Ammon's horn (tissue), 1 donor: ENCODE results near the gene DNAAF8.
A peak's percentile ranks its signal among the peaks of the same experiment; 100 is the strongest.

Experiments
- DNase-seq: peaks from one replicate; pipeline ENCODE4 v3.0.0-alpha.2; 2016; ENCODE audit warnings: low spot score

DNAAF8 gene

DNA sequence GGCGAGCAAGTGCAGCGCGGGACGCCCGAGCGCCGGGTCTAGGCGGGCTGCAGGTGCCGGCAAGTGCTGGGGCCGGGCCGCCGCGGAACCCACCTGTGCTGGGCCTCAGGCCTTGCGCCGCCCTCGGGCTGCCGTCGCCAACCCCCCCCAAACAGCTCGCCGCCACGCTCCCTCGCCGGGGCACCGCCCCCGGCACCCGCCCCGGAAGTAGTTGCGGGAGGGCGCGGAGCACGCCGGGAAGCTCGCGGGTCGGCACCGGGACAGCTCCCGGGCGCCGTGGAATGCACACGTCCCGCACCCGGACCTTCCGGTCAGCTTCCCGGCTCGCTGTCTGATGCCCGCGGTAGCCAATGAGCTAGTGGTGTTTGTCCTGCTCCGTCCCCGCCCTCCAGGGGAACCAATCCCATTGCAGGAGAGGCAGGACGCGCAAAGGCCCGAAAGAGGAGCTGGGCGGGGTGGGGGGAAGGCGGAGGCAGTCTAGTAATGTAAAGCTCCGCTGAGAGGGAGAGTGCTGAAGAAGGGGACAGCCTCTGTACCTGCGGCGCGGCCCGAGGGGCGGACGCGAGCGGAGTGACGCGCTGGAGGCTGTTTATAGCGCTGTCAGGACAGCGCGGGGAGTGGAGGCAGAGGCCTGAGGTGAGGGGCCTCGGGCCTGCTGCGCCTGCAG, at the start of gene DNAAF8, which contains the start of gene ANKS3:
Gene DNAAF8 (plus strand): TSS at position 475 of the 667 bp plus-strand sequence. CDS start 1,978 bp downstream, outside the sequence.
Gene ANKS3 (minus strand): TSS at position 209 of the 667 bp plus-strand sequence. CDS start 4,122 bp downstream, outside the sequence.
- DNase-seq, result peak; percentile 99

DNA sequence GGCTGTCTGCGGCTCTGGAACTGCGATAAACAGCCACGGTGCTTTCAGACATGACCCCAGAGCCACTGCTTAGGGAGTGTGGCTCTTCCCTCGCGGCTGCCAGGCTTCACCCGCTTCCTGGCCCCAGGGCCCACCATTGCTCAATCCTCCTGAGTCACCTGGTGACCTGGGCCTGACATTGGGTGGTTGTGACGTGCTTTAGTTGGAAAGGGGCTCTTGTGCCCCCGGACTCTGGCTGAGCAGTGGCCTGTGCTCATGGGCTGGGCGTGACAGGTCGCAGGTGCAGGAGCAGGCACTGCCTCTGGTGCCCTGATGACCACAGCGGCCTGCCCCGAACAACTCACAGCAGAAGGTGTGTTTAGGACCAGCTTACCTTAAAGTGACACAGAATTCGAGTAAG, 49.6 kb upstream of the DNAAF8 start:
- DNase-seq, result no peak

DNA sequence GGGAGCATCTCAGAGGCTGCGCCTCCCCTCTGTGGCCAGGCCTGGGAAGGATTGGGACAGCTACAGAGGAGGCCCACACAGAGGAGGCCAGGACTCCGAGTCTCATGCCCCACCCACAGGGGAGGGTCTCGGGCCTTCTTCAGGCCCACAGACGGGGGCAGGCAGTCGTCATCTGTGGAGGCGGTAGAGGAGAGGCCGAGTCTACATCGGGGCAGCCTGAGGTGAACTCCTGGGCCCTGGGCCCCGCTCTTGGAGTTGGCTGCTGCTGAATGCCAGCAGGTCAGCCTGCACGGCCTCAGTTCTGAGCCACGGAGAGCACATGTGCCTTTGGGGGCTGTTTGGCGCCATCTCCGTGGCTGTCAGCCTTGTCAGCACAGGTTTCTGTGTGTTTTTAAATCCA, 49.0 kb upstream of the DNAAF8 start:
- DNase-seq, result no peak

DNA sequence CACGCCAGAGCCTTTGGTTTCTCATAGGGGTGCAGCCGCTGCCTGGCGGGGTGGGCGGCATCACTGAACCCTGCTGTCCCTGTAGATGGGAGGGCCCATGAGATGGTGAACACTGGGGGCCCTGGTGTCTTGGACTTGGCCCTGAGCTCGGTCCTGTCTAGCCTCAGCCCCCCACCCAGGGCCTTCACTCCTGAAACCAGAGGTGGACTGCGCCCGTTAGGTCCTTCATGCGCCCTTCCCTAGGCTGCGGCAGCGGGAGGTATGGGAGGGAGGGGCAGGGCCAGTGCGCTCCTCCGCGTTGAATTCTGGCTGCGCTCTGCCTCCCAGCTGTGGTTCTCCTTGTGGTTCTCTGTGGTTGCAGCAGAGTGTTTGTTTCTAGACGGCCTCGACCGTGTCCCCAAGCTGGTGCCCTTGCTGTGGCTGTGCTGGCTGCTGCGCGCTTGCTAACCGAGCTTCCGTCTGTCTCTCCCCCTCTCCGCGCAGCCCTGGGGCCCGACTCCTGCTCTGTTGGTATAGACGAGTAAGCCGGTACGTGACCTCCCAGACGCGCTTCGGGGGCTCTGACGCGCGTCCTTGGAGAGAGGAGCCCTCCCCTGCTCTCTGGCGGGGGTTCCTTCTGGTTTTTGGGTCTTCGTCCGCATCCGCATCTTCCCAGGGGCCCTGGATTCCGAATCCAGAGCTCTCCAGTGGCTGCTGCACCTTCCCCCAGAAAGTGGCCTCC, 48.4 kb upstream of the DNAAF8 start:
- DNase-seq, result no peak

DNA sequence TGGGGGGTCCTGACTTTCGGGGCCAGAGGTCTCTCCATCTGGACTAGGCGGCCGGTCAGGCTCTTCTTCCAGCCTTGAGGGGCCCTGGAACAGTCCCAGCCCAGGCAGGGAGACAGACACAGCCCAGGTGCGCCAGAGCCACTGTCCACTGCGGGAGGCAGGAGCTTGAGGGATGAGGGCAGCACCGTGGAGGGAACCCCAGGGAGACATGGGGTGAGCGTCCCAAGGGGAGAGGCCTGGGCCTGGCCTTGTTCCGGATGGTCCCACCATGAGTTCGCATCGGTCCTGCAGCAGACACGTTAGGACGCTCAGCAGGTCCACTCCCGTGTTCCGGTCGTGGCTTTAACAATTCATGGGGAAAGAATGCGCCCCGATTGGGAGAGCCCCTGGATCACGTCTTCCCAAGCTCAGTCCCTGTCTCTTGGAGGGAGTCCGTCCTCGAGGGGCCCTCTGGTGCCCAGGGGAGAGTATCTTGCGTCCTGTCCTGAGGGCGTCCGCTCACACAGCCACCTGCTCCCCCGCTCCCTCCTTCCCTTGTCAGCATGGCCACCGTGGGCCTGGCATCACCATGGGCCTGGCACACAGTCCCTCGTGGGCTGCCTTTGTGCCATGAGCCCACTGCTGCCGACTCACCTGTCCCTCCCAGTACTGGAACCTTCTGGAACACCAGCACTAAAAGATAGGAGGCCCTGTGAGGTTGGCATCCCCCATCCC, 47.7 kb upstream of the DNAAF8 start:
- no peak for DNase-seq

DNA sequence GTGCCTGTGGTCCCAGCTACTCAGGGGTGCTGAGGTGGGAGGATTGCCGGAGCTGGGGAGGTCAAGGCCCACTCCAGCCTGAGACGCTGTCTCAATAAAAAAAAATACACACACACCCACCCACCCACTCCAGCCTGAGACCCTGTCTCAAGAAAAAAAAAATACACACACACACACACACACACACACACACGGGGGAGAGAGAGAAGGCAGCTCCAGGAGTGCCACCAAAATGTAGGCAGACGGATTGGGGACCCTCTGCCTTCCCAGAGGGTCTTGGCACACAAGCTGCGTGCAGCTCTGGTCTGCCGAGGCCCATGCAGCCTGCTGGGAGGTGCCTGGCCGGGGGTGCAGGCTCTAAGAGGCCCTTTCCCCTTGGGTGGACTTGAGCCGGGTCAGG, 46.9 kb upstream of the DNAAF8 start:
- no peak for DNase-seq

DNA sequence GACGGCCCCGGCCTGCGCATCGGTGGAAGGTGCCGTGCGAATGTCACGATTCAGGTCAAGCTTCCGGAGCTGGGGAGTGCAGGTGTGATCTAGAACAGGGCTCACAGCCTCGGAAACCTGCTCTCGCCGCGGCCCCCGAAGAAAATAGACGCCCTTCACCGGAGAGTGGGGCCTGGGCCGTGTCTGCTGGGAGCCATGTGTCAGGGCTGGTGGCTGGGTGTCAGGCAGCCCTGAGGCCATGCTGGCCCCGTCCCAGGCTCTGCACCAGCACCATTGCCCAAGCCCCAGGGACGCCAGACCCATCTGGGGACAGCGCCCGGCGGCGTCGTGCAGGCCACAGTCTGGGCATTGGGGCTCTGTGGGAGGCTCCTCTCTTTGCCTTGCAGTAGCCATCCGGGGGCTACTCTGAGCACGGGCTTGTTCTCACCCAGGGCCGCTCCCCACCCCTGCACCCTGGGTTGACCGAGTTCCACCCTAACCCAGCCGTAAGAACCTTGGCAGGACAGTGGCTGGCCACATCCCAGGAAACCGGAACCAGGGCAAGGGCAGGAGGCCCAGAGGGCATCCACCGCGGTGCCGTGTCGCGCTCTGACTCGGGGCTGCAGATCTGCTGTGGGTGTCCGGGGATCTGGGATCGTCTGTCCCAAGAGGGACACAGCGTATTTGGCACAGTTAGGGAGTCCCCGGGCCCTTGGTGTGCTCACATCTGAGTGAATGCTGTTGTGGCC, 46.2 kb upstream of the DNAAF8 start:
- no peak for DNase-seq

DNA sequence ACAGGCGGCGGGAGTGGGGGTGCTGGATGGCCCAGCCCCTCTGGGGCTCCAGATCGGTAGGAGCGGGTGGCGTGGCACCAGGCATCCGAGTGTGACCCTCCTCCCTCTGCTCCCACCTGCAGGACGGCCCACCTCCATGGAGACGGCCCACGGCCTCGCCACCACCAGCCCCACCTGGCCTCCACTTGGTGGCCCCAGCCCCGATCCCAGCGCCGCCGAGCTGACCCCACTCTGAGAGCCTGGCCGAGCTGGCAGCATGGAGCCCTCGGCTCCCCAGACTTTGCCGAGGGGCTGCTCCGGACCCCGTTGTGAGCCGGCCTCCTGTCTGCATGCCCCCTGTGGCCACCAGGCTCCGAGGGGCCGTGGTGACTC, 45.7 kb upstream of the DNAAF8 start:
- DNase-seq, result no peak

DNA sequence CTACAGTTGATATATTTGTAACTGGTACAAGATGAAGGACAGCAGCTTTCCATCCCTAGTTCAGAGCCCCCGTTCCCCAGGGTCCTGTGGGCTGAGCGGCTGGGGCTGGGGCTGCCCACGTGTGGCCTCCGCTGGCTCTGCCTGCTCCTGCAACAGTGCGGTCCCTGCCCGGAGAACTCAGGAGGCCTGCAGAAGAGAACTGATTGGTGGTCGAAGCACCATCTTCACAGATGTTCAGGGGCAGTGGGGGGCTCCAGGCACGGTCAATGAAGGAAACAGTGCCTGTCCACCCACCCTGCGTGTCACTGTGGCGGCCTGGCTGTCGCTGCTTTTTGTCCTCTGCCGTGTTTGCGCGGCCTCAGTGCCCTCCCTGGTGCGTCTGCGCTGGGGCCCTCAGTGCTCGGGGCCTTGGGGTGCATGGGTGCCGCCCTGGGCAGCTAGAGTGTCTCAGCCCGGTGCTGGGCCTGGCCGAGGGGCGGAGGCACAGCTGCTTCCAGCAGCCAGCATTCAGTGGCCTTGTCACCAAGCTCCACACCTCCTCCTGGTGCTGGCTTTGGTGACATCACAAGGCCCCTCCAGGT, 45.2 kb upstream of the DNAAF8 start:
- DNase-seq, result no peak

DNA sequence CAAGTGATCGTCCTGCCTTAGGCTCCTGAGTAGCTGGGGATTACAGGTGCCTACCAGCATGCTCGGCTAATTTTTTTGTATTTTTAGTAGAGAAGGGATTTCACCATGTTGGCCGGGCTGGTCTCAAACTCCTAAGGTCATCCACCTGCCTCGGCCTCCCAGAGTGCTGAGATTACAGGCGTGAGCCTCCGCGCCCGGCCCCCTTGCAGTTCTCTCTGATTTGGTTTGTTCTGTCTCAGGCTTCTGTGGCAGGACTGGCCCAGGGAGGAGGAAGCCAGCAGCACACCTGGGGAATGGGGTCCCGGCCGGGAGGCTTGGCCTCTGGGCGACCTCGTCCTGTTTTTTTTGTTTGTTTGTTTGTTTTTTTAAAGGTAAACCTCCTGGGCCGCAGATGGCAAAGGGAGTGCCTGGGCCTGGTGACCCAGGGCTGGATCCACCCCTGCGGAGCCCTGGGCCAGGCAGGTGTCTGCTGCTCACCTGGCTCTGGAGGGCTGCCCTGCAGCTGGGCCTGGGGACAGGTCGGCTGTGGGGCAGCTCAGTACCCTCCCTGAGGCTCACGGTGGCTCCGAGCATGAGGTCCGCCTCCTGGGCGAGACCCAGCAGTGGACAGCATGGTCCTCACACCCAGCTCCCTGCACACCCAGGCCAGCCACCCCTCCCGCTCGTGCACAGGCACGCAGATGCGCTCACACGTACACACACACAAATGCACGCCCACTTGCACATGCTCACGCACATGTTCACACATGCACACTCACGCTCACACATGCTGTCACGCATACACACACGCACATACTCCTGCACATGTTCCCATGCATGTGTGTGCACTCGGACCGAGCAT, 44.3 kb upstream of the DNAAF8 start:
- no peak for DNase-seq

DNA sequence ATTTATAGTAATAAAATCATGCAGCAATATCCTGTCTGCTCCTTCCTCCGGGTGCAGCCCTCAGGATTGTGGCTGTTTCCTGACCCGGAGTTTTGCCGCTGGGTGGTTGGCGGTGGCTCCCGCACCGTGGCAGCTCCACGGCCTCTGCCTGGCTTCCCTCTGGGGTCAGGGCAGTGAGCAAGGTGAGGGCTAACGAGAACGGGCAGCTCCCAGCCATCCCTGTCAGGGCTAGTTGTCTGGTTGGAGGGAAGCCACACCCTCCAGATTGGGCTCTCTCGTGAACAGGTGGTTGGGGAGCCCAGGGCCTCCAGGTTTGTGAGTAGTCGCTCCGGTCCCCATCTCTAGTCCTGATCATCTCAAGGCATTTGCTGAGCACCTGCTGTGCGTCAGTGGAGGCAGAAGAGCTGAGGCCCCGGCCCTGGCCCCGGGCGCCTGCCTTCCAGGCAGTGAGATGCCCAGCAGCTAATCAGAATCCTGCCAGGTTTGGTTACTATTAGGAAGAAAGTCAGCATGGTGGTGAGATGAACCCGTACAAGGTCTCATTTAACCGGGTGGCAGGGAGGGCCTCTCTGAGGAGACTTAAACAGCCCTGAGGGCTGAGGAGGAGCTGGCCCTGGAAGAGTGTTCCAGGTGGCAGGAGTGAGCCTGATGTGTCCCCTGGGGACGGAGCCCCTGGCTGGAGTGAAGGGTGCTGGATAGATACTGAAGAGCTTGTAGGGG, 43.2 kb upstream of the DNAAF8 start:
- no peak for DNase-seq

DNA sequence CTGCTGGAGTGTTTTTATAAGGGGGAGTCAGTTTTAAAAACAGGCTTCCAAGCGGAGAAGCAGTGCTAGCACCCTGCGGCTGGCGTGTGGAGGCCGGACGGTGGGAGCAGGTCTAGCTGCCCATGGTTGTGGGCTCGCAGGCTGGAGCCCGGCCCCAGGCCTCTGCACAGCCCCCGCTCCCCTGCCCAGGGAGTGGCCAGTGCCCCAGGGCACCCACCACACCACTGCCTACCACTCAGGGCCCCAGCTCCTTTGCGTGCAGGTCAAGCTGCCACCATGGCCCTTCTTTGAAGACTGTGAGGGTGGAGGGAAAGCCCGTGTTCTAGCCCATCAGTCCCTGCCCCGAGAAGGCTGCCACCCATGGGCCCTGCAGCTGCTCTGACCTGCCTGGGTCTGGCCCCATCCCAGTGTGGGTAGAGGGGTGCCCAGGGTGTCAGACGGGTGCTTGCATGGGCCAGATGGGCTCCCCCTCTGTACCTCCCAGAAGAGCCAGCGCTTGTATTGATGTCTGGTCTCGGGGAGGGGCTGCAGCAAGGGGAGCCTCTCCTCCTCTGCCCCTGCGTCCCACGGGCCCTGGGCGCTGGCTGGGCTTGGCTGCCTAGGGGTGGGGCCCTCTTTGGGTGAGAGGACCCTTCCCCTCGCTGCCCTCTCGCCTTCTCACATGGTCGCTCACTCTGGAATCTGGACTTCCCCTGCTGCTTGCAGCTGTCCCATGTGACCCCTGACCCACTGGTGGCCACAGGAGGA, 42.5 kb upstream of the DNAAF8 start:
- no peak for DNase-seq

DNA sequence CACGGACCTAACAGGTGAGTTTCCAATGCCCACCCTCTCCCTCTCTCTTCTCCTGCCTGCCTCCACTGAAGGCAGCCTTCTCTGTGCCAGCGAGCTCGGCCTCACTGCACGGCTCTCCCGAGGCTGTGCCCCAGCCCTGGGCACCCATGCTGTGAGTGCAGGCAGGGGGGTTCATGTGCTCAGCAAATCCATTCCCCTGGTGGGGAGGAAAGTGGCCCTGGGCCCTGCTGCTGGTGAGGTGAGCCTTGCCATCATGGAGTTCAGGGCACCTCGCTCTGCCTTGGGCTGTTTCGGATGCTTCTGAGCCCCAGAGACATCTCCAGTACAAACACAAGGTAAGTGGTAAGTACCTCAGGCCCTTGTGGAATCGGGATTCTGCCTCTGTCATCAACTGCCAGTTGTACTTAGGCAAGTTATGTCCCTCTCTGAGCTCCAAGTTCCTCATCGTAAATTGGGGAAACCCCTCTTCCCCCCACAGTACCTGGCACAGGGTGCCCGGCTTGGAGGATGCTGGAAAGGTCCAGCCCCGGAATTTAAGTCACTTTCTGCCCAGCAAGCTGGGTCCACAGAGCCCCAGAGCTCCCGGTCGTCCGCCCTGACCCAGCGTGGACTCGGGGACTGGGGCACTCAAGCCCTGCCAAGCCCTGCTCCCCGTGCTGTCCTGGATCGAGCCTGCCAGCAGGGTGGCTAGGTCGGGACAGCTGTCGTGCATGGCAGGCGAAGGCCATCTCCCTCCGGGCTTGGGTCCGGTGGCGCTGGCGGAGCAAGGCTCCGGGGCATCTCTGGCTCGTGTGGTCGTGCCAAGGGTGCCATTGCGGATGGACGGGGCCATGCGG, 41.7 kb upstream of the DNAAF8 start:
- no peak for DNase-seq

DNA sequence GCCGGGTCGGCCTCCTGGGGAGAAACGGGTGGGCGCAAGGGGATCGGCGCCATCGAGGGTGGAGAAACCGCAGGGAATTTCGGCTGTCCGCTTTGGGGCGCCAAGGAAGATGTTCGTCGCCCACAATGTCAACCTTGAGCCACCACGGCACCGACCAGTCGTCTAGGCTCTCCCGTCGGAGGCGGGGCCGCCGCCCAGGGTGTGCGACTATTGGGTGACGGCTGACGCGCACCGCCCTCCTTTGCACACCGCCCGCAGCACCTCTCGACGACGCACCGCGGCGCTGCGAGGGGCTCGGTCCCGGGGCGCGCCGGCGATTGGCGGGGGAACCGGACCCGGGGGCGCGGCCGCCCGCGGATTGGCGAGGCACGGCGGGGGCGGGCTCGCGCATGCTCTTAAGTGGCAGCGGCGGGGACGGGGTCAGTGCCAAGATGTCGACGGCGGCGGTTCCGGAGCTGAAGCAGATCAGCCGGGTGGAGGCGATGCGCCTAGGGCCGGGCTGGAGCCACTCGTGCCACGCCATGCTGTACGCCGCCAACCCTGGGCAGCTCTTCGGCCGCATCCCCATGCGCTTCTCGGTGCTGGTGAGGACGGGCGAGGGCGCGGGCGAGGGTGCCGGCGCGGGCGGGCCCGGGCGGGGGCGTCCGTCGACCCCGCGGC, 40.9 kb upstream of the DNAAF8 start, which contains the start of gene NUDT16L1:
Gene NUDT16L1 (plus strand): TSS at position 267 of the 660 bp plus-strand sequence. CDS start 165 bp downstream, at position 432.
- DNase-seq, result peak; percentile 99

DNA sequence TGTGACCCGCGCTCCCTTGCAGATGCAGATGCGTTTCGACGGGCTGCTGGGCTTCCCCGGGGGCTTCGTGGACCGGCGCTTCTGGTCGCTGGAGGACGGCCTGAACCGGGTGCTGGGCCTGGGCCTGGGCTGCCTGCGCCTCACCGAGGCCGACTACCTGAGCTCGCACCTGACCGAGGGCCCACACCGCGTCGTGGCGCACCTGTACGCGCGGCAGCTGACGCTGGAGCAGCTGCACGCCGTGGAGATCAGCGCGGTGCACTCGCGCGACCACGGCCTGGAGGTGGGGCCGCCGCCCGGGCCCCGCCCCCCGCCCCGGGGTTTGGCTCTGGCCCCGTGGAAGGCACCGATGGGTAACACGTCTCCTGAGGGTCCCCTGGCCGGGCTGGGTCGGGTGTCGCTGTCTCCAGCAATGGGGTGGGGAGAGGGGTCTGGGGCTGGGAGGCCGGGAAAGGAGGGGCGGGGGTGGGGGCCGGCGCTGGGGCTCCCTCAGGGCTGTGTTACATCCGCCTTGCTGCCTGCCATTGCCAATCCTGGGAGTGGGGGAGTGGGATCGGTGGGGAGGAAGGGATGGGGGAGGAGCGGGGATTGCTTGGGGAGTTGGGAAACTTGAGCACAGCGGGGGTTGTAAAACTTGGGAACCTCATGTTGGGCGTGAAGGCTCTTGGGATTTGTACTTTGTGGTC, 40.2 kb upstream of the DNAAF8 start:
- DNase-seq, result peak; percentile 12

DNA sequence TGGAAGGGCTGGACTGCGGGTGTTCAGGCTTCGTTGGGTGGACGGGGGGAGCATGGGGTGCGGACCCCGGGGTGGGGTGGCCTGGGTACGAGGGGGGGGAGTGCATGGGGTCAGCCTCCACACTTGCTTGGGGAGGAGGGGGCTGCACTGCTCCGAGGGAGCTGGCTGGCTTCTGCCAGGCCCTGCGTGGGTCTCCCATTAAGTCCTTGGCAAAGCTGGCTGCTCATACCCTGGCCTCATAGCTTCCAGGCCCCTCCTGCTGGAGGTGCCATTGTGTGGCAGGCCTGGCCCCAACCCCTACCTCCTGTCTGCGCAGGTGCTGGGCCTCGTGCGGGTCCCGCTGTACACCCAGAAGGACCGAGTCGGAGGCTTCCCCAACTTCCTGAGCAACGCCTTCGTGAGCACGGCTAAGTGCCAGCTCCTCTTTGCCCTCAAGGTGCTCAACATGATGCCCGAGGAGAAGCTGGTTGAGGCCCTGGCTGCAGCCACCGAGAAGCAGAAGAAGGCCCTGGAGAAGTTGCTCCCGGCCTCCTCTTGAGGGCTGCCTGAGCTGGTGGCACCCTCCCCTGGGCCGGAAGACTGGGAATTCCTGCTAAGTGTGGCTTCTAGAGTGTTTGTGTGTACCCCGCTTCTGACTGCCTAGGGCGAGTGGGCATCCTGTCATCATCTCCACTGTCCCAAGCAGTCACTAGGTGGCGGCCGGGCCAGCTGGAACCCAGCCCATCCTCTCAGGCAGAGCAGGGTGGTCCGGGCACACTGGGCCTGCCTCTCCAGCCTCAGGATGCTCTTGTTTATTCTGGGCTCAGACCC, 39.5 kb upstream of the DNAAF8 start:
- DNase-seq, result peak; percentile 62
